Heart right ventricle (tissue), 16 donors: ENCODE data around the gene GSTM3. TPM values are rescaled to one million over a fixed set of nuclear protein-coding genes. Genes with fewer than 3 reads are reported as not detected.

ENCODE experiments used
- ATAC-seq, 8 donors: fragments of 200-7000 bp; cut with Tn5 transposase; one replicate each; pipeline ENCODE4 v1.9.1; 2020; ENCODE audit warnings: mild to moderate bottlenecking in 8 of 8, moderate library complexity in 8 of 8, moderate number of reproducible peaks in 1 of 8
- DNase-seq, 2 donors: peaks; one replicate each; pipeline ENCODE4 v3.0.0-alpha.2; 2020
- H3K27ac ChIP-seq, 10 donors: fragments of 200-600 bp; sonication (generic) in 2 of 10; one replicate each; pipeline versions ENCODE4 v1.5.0 to v1.8.0; 2020 to 2022; ENCODE audit warnings: mild to moderate bottlenecking in 3 of 10
- H3K27me3 ChIP-seq, 7 donors: fragments of 200-600 bp; one replicate each; pipeline ENCODE4 v1.8.0; 2021 to 2022; ENCODE audit warnings: mild to moderate bottlenecking in 2 of 7
- H3K36me3 ChIP-seq, 9 donors: fragments of 200-600 bp; sonication (generic) in 1 of 9; one replicate each; pipeline versions ENCODE4 v1.5.0 to v1.8.0; 2020 to 2022; ENCODE audit warnings: mild to moderate bottlenecking in 2 of 9
- H3K4me1 ChIP-seq, 9 donors: fragments of 200-600 bp; sonication (generic) in 1 of 9; one replicate each; pipeline versions ENCODE4 v1.5.0 to v1.8.0; 2020 to 2022; ENCODE audit warnings: mild to moderate bottlenecking in 4 of 9
- H3K4me3 ChIP-seq, 10 donors: fragments of 200-600 bp; sonication (generic) in 2 of 10; one replicate each; pipeline versions ENCODE4 v1.5.0 to v1.8.0; 2020 to 2022; ENCODE audit warnings: mild to moderate bottlenecking in 7 of 10, moderate library complexity in 2 of 10
- H3K9me3 ChIP-seq, 11 donors: fragments of 200-600 bp in 10 of 11; sonication (generic) in 2 of 11; one replicate each; pipeline versions ENCODE4 v1.5.0 to v1.8.0; 2013 to 2022; ENCODE audit warnings: mild to moderate bottlenecking in 2 of 11, control low read depth in 1 of 11, moderate library complexity in 1 of 11
- CTCF ChIP-seq, 9 donors: fragments of 200-600 bp; sonication (generic) in 2 of 9; IDR thresholded peaks; one replicate each; pipeline versions ENCODE4 v1.5.0 to v1.8.0; 2021 to 2022; ENCODE audit warnings: antibody characterized with exemption in 9 of 9, mild to moderate bottlenecking in 5 of 9, moderate library complexity in 1 of 9
- WGBS, 2 donors: extraction: QIAGEN DNeasy Blood & Tissue Kit; methylation state at CpG; one replicate each; pipeline ENCODE4 v1.1.7; 2013; ENCODE audit warnings: inconsistent platforms in 1 of 2; 5-methylcytosine and 5-hydroxymethylcytosine counted together
- intact Hi-C, 10 donors: fragments of 100-400 bp; cut with DNase I; formaldehyde crosslinking; loops; one replicate each; pipeline versions ENCODE4 v1.11.1 to v1.14.2; 2022
- polyA plus RNA-seq, 2 donors: library from polyadenylated mRNA; stranded (reverse); fragments of 200-250 nt; gene quantifications; one replicate each; pipeline ENCODE4 v1.2.3, GENCODE V29; 2013
- total RNA-seq, 10 donors: library from RNA; stranded (reverse); fragmentation: NEBNext Ultra II Directional in 3 of 10; extraction: Animal tissue kit (Norgen Biotek cat#: 25700) in 3 of 10; gene quantifications; one replicate each; pipeline versions ENCODE4 v1.2.1 to v1.2.4, GENCODE V29; 2021 to 2023
- donor health status: Arrhythmogenic right ventricular cardiomyopathy.
- donor health status: ischemic (EF 13 %, LVEDD 7.1; RV severe dilation, severe dysfunction).
- donor health status: healthy with polysubstance abuse.
- donor health status: DM: no; HTN: yes; CAD: no.
- donor health status: DM: no; HTN: no; CAD: no.
- donor health status: ischemic (EF 25% LVEDD 6.9; RV normal size, moderate dysfunction).
- donor health status: ischemic (EF 25% LVEDD 5.7; RV mildly dilated, moderate dysfunction).
- donor health status: healthy.
- donor health status: DM: yes; HTN: yes; CAD: no.
- donor health status: Ischemic cardiomyopathy.
- donor health status: ischemic (EF 35%, LVEDD 5.7; RV mildly dilated, moderate dysfunction).
- donor health status: nonischemic (EF 11% LVEDD 7.7; RV severe dilation, severe dysfunction).
- donor health status: DM: yes; HTN: yes; CAD: no.
- donor health status: PGD.
- donor health status: ischemic (EF 29% LVEDD 5.4; RV normal size, mild dysfunction).
- donor health status: nonischemic (EF 23%, LVEDD 6.1; RV moderate dilation, normal function).

The GSTM3 gene
- total and polyA plus RNA-seq, 12 donors, result 49.0 to 289 (median 99.3) TPM

GRCh38 chr1:109782927-109783326 is 42.1 kb upstream of the GSTM3 start:
- TF ChIP-seq CTCF (IDR thresholded peaks at IDR 0.05), result no peak
- H3K9me3 ChIP-seq, result peaks cover 0 to 8% (median 0%) of the 10 kb centered on the region in 11 donors
- DNase-seq (peak in 1 of 2 donors; percentile 8), ATAC-seq (no peak)
- intact Hi-C loops, result no loop called here
- peaks cover 0 to 45% (median 13%) of the 10 kb centered on the region in 9 donors for H3K4me1 ChIP-seq
- no peaks in the 10 kb centered on the region for H3K36me3 ChIP-seq
- H3K27me3 ChIP-seq, result no peaks in the 10 kb centered on the region
- WGBS, 2 donors, result 94% methylated on average over 4 of the region's 4 CpGs
- H3K4me3 ChIP-seq, result no peak overlapping the region
- no peak overlapping the region for H3K27ac ChIP-seq

GRCh38 chr1:109782514-109782913 is 41.7 kb upstream of the GSTM3 start:
- DNase-seq (peak in 1 of 2 donors; percentile 4), ATAC-seq (no peak)
- peaks cover 0 to 8% (median 0%) of the 10 kb centered on the region in 11 donors for H3K9me3 ChIP-seq
- no peak for TF ChIP-seq CTCF (IDR thresholded peaks at IDR 0.05)
- H3K4me3 ChIP-seq, result no peak overlapping the region
- H3K4me1 ChIP-seq, result peaks cover 0 to 45% (median 13%) of the 10 kb centered on the region in 9 donors
- H3K27me3 ChIP-seq, result no peaks in the 10 kb centered on the region
- no peaks in the 10 kb centered on the region for H3K36me3 ChIP-seq
- WGBS, 2 donors, result 79 to 82% methylated on average over 1 of the region's 1 CpG
- intact Hi-C loops, result no loop called here
- no peak overlapping the region for H3K27ac ChIP-seq

- H3K4me3 ChIP-seq, result no peak overlapping the region
- 89 to 91% methylated on average over 2 of the region's 2 CpGs for WGBS, 2 donors
- H3K9me3 ChIP-seq, result peaks cover 0 to 8% (median 0%) of the 10 kb centered on the region in 11 donors
- no peaks in the 10 kb centered on the region for H3K36me3 ChIP-seq
- peaks cover 0 to 46% (median 15%) of the 10 kb centered on the region in 9 donors for H3K4me1 ChIP-seq
- intact Hi-C loops, result no loop called here
- no peak overlapping the region for H3K27ac ChIP-seq
- ATAC-seq (no peak), DNase-seq (no peak)
- no peak for TF ChIP-seq CTCF (IDR thresholded peaks at IDR 0.05)
- H3K27me3 ChIP-seq, result no peaks in the 10 kb centered on the region
These were observed 41.0 kb upstream of the GSTM3 start for GRCh38 chr1:109781806-109782205.

- intact Hi-C loops, result no loop called here
- no peak overlapping the region for H3K27ac ChIP-seq
- no peak for TF ChIP-seq CTCF (IDR thresholded peaks at IDR 0.05)
- no peak for DNase-seq
- H3K36me3 ChIP-seq, result no peaks in the 10 kb centered on the region
- H3K4me1 ChIP-seq, result peaks cover 0 to 38% (median 10%) of the 10 kb centered on the region in 9 donors
- WGBS, 2 donors, result 94 to 100% methylated on average over 1 of the region's 1 CpG
- no peaks in the 10 kb centered on the region for H3K27me3 ChIP-seq
- no peak overlapping the region for H3K4me3 ChIP-seq
- H3K9me3 ChIP-seq, result peaks cover 0 to 8% (median 0%) of the 10 kb centered on the region in 11 donors
- no peak for ATAC-seq
These were observed 40.1 kb upstream of the GSTM3 start for GRCh38 chr1:109780982-109781381.
